Measurements from ENCODE around the gene SPNS1. TPM values are rescaled to one million over a fixed set of nuclear protein-coding genes. Genes with fewer than 3 reads are reported as not detected.
"Not testable (repeated sequence)": the region's sequence is repeated elsewhere in the genome, so short reads cannot be mapped to it uniquely, and the experiment has no call there.

The SPNS1 gene
- total RNA-seq, 2 donors from 2014 or later: 30.1 to 41.3 TPM

DNA sequence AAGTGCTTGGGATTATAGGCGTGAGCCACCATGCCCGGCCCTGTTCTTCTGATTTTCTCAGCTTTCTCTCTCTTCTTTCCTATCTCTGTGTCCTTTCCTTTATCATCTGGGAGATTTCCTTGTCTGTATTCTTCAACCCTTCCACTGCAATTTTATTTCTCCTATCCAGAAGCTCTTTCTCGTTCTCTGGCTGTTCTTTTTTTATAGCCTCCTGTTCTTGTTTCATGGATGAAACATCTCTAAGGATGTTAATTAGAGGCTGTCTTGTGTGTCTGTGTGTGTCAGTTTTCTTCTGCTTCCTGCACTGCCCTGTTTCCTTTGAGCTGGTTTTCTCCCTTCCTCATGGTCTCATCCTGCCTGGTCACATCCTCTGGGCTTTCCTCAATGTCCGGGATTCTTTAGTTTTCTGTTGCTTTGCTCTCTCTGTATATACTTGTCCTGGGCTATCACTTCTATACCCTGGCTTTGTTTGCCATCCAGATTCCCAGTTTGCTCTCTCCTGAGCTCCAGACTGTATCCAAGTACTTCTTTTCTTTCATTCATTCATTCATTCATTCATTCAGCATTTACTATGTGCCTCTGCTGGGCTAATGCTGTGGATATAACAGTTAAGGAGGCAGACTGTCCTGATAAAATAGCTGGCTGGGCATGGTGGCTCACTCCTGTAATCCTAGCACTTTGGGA is 12.7 kb downstream of the SPNS1 start:
- H3K9me3 Mint-ChIP-seq: no peaks in the 10 kb centered on the region
- H3K4me1 Mint-ChIP-seq (ENCODE audit: low read depth in 2 of 2): peaks cover 46 to 47% of the 10 kb centered on the region in 2 donors

DNA sequence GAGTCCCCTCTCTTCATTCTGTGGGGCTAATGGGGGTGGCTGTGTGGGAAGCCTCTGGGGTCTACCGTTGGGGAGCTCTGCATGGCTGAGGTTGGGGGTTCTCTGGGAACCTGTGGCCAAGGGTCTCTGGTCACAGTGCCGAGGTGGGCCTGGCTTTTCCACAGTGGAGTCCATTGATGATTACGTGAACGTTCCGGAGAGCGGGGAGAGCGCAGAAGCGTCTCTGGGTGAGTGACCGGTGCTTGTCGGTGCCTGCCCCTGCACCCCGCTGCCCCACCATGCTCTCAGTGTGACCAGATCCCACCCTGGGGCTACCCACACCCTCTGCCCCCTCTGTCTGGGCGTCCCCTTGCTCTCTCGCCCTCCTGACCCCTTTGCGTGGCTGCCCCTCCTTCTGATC is 14.8 kb downstream of the SPNS1 start:
- ATAC-seq (no peak), DNase-seq (ENCODE audit: low spot score) (no peak)
- Mint-ChIP-seq H3K4me3 (no peak overlapping the region), H3K27me3 (no peaks in the 10 kb centered on the region), H3K9me3 (no peaks in the 10 kb centered on the region), H3K4me1 (ENCODE audit: low read depth in 2 of 2) (peaks cover 32 to 34% of the 10 kb centered on the region in 2 donors), H3K27ac (peak overlapping the region; percentile 53 to 72), H3K36me3 (peaks cover 9% of the 10 kb centered on the region)

More for the DNA sequence above, 12.7 kb downstream of the SPNS1 start:
- no peak for DNase-seq (ENCODE audit: low spot score)
- H3K4me3 Mint-ChIP-seq: peak overlapping the region; percentile 74
- peak overlapping the region; percentile 53 to 67 for H3K27ac Mint-ChIP-seq
- H3K36me3 Mint-ChIP-seq: peaks cover 21% of the 10 kb centered on the region
- no peaks in the 10 kb centered on the region for H3K27me3 Mint-ChIP-seq
- no peak for ATAC-seq

DNA sequence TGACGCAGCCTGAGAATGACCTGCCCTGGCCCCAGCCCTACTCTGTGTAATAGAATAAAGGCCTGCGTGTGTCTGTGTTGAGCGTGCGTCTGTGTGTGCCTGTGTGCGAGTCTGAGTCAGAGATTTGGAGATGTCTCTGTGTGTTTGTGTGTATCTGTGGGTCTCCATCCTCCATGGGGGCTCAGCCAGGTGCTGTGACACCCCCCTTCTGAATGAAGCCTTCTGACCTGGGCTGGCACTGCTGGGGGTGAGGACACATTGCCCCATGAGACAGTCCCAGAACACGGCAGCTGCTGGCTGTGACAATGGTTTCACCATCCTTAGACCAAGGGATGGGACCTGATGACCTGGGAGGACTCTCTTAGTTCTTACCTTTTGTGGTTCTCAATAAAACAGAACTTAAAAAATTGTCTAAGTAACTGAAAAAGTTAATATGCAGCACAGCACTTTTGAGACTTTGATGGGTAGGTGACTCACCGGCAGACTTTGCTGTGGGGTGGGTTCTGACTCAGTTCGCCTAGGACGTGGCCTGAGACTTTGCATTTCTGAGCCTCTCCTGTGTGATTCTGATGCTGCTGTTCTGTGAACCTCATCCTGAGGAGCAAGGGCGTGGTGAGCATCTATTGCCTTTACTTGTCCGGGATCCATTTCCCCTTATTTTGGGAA is 15.9 kb downstream of the SPNS1 start:
- peak overlapping the region; percentile 14 for H3K4me3 Mint-ChIP-seq
- peak overlapping the region; percentile 53 to 72 for H3K27ac Mint-ChIP-seq
- H3K36me3 Mint-ChIP-seq: peaks cover 9% of the 10 kb centered on the region
- no peaks in the 10 kb centered on the region for H3K9me3 Mint-ChIP-seq
- no peaks in the 10 kb centered on the region for H3K27me3 Mint-ChIP-seq
- DNase-seq (ENCODE audit: low spot score): no peak
- ATAC-seq: peak; percentile 8 to 83
- H3K4me1 Mint-ChIP-seq (ENCODE audit: low read depth in 2 of 2): peaks cover 26 to 28% of the 10 kb centered on the region in 2 donors

DNA sequence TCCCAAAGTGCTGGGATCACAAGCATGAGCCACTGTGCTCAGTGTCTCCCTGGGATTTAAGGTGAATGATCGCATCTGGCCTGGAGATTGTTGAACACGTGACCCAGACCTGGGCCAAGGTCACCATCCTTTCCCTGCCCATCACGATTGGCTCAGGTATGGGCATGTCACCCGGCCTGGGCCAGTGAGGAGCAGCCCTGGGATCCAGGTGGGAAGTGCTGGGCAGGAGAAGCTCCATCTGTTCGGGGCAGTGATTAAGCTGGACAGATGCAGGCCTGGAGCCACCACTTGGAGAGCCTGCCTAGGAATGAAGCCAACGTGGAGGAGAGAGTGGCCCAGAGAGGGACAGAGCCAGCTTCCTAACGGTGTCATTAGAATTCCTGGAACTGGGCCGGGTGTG is 17.1 kb downstream of the SPNS1 start:
- Mint-ChIP-seq H3K4me3 (no peak overlapping the region), H3K9me3 (no peaks in the 10 kb centered on the region), H3K36me3 (peaks cover 9% of the 10 kb centered on the region), H3K27ac (peak overlapping the region in 1 of 2 donors; percentile 53), H3K27me3 (no peaks in the 10 kb centered on the region), H3K4me1 (ENCODE audit: low read depth in 2 of 2) (peaks cover 22 to 25% of the 10 kb centered on the region in 2 donors)
- peak; percentile 20 for DNase-seq (ENCODE audit: low spot score)
- no peak for ATAC-seq

DNA sequence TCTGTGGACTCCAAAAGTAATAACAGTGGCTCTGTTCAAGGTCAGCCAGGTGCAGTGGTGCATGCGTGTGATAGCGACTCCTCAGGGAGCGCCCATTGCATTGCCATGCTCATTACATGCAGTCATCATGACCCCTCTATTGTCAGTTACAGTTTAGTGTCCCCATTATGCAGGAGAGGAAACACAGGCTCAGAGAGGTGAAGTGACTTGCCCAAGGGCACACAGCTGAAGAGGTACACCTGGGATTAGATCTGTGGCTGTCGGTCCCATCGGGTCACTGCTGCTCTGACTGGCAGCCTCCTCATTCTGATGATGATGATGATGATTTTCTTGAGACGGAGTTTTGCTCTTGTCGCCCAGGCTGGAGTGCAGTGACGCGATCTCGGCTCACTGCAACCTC is 17.9 kb downstream of the SPNS1 start:
- H3K4me3 Mint-ChIP-seq: no peak overlapping the region
- ATAC-seq: no peak

DNA sequence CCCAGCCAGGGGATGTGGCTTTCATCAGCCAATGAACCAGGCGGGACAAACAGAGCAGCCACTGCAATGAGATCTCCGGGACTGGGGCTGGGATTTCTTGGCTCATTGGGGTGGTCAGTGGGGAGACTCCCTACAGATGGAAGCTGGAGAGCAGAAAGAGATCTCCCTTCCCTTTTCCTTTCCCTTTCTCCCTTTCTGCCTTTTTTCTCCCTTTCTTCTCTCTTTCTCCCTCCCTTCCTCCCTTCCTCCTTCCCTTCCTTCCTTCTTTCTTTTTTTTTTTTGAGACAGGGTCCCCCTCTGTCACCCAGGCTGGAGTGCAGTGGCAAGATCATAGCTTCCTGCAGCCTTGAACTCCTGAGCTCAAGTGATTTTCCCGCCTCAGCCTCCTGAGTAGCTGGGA is 24.3 kb downstream of the SPNS1 start:
- peak overlapping the region in 1 of 2 donors; percentile 69 for H3K27ac Mint-ChIP-seq

More for the DNA sequence above, 17.9 kb downstream of the SPNS1 start:
- no peaks in the 10 kb centered on the region for H3K27me3 Mint-ChIP-seq
- H3K9me3 Mint-ChIP-seq: no peaks in the 10 kb centered on the region
- no peak overlapping the region for H3K27ac Mint-ChIP-seq
- peaks cover 19% of the 10 kb centered on the region in 2 donors for H3K4me1 Mint-ChIP-seq (ENCODE audit: low read depth in 2 of 2)
- DNase-seq (ENCODE audit: low spot score): peak; percentile 46
- peaks cover 3% of the 10 kb centered on the region for H3K36me3 Mint-ChIP-seq

DNA sequence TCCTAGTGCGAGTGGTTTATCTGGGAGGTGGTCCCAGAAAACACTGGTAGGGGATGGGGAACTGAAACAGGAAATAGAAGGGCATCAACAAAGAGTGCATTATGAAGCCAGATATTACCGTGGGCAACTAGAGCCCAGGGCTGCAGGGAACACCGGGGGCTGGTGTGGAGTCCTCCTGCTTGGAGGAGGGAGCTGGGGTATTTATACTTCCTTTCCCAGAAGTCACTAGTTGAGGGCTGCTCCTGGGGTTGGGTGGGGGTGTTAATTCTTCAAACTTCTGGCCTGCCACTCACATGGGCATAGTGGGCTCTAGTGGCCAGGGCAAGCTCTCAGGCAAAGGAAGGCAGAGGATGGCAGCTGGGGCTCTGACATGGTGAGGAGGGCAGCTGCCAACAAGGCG is 25.0 kb downstream of the SPNS1 start:
- H3K4me1 Mint-ChIP-seq (ENCODE audit: low read depth in 2 of 2): peaks cover 2 to 5% of the 10 kb centered on the region in 2 donors
- H3K27ac Mint-ChIP-seq: peak overlapping the region in 1 of 2 donors; percentile 69
- H3K9me3 Mint-ChIP-seq: no peaks in the 10 kb centered on the region
- no peak overlapping the region for H3K4me3 Mint-ChIP-seq
- H3K36me3 Mint-ChIP-seq: no peaks in the 10 kb centered on the region
- no peak for DNase-seq (ENCODE audit: low spot score)
- no peaks in the 10 kb centered on the region for H3K27me3 Mint-ChIP-seq
- ATAC-seq: no peak

More for the DNA sequence above, 24.3 kb downstream of the SPNS1 start:
- DNase-seq (ENCODE audit: low spot score) (no peak), ATAC-seq (no peak)
- no peaks in the 10 kb centered on the region for H3K36me3 Mint-ChIP-seq
- H3K4me1 Mint-ChIP-seq (ENCODE audit: low read depth in 2 of 2): peaks cover 0 to 5% of the 10 kb centered on the region in 2 donors
- no peaks in the 10 kb centered on the region for H3K9me3 Mint-ChIP-seq
- no peaks in the 10 kb centered on the region for H3K27me3 Mint-ChIP-seq
- H3K4me3 Mint-ChIP-seq: no peak overlapping the region

DNA sequence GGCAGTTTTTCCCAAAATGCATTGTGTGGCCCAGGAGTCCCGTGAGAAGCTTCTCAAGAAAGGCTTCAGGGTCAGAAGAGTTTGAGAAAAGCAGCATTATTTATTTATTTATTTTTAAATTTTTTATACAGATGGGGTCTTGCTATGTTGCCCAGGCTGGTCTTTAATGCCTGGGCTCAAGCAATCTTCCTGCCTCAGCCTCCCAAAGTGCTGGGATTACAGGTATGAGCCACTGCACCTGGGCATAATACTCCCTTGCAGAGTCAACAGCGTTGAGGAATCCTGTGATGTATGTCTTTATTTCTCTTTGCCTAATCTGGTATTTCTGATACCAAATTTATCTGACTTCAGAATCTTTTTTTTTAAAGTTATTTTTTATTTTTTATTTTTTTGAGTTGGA is 25.4 kb downstream of the SPNS1 start:
- Mint-ChIP-seq H3K27me3 (no peaks in the 10 kb centered on the region), H3K4me3 (no peak overlapping the region), H3K27ac (no peak overlapping the region), H3K4me1 (ENCODE audit: low read depth in 2 of 2) (peaks cover 5 to 6% of the 10 kb centered on the region in 2 donors), H3K36me3 (no peaks in the 10 kb centered on the region), H3K9me3 (no peaks in the 10 kb centered on the region)
- ATAC-seq (no peak), DNase-seq (ENCODE audit: low spot score) (no peak)

DNA sequence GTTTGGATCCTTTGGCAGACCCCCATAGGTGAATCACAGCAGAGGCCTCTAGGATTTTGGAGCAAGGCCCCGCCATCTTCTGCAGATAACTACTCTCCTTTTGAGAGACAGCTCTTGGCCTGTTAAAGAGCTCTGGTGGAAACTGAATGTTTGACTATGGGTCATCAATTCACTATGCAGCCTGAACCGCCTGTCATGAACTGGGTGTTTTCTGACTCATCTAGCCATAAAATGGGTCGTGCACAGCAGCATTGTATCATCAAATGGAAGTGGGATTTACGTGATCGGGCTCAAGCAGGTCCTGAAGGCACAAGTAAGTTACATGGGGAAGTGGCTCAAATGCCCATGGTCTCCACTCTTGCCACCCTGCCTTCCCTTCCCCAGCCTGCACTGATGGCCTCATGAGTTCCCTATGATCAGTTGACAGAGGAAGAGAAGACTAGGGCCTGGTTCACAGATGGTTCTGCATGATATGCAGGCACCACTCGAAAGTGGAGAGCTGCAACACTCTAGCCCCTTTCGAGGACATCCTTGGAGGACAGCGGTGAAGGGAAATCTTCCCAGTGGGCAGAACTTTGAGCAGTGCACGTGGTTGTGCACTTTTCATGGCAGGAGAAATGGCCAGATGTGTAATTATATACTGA is 30.0 kb downstream of the SPNS1 start:
- not testable (repeated sequence) for H3K9me3 Mint-ChIP-seq, H3K4me3 Mint-ChIP-seq, H3K36me3 Mint-ChIP-seq, H3K27me3 Mint-ChIP-seq, ATAC-seq, H3K27ac Mint-ChIP-seq
- peaks cover 11 to 21% of the 10 kb centered on the region in 2 donors for H3K4me1 Mint-ChIP-seq (ENCODE audit: low read depth in 2 of 2)
- DNase-seq (ENCODE audit: low spot score): peak; percentile 47

DNA sequence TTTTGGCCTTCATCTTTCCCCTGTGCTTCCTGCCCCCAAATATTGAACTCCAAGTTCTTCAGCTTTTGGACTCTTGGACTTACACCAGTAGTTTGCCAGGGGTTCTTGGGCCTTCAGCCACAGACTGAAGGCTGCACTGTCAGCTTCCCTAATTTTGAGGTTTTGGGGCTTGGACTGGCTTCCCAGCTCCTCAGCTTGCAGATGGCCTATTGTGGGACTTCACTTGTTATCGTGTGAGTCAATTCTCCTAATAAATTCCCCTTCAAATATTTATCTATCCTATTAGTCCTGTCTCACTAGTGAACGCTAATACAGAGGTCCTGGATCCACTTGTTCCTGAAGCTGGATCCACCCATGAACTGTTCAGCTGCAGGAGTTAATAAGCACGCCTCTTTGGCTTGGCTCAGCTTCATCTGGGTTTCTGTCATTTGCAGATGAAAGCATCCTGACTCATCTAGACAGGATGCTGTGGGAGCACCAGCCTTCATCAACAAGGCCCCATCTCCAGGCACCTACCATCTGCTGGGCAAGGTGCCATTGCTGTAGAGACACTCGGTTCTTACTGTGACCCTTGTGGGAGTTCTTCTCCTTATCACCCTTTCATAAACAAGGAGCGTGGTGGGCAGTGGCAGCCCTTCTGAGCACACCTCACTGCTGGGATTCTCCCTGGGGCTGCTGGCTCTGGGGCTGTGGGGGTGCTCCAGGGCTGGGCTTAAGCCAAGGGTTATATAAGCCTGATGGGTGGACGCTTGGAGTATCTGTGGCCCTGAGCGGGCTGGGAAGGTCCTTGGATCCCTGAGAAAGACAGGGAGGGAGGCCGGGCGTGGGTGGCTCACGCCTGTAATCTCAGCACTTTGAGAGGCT is 33.4 kb downstream of the SPNS1 start:
- H3K27me3 Mint-ChIP-seq: peaks cover 0 to 4% of the 10 kb centered on the region in 2 donors
- H3K36me3 Mint-ChIP-seq: no peaks in the 10 kb centered on the region
- peak overlapping the region; percentile 37 for H3K4me3 Mint-ChIP-seq
- DNase-seq (ENCODE audit: low spot score): no peak
- peak overlapping the region; percentile 62 to 76 for H3K27ac Mint-ChIP-seq
- peak; percentile 46 to 93 for ATAC-seq
- H3K4me1 Mint-ChIP-seq (ENCODE audit: low read depth in 2 of 2): peaks cover 19 to 30% of the 10 kb centered on the region in 2 donors
- no peaks in the 10 kb centered on the region for H3K9me3 Mint-ChIP-seq

DNA sequence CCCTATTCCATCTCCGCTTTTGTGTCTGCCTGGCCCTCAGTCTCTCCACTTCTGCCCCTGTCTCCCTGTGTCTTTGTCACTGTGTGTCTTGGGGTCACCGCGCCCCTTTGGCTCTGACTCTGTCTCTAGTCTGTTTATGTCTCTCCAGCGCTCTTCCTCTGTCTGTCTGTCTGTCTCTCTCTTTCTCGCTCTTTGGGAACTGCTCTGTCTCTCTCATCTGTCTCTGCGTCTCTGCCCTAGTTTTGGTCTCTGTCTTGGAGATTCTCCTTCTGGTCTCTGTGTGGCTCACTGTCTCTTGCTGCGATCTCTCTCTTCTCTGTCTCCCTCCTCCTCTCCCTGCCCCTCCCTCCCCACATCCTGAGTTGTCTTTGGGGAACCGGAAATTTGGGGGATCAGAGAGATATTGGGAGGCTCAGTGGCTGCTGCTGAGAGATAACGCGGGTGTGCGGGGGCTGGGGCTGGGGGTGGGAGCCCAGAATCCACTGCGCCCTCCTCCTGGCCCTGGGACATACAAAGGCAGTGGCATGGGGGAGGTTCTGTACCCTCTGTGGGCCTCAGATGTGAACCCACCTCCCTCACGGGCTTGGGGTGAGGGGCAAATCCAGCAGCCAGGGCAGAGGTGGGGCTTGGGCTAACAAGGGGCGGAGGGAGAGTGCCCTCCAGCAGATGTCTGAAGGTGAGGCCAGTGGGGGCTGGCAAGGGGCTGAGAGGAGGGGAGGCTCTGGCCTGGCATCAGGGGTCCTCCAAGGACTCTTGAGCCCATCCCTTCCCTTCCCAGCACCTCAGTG is 34.7 kb downstream of the SPNS1 start:
- no peaks in the 10 kb centered on the region for H3K36me3 Mint-ChIP-seq
- no peak for DNase-seq (ENCODE audit: low spot score)
- H3K9me3 Mint-ChIP-seq: no peaks in the 10 kb centered on the region
- H3K4me3 Mint-ChIP-seq: peak overlapping the region; percentile 60
- ATAC-seq: peak in 1 of 2 donors; percentile 39
- peaks cover 0 to 4% of the 10 kb centered on the region in 2 donors for H3K27me3 Mint-ChIP-seq
- H3K4me1 Mint-ChIP-seq (ENCODE audit: low read depth in 2 of 2): peaks cover 28 to 35% of the 10 kb centered on the region in 2 donors
- peak overlapping the region; percentile 44 to 62 for H3K27ac Mint-ChIP-seq

DNA sequence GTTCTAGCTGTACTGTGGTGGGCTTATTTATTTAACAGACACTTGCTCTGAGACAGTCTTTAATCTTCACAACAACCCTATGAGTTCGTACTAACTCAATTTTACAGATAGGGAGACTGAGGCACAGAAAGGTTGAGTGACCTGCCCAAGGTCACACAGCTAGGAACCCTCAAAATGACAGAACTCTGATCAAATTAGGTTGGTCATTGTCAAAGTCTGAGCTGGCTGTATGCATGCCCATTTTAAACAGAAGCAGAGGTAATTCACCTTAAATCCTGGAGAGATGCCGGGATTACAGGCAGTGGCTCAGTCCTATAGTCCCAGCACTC is 35.2 kb downstream of the SPNS1 start:
- Mint-ChIP-seq H3K36me3 (no peaks in the 10 kb centered on the region), H3K27ac (peak overlapping the region in 1 of 2 donors; percentile 62), H3K4me1 (ENCODE audit: low read depth in 2 of 2) (peaks cover 33 to 36% of the 10 kb centered on the region in 2 donors), H3K27me3 (peaks cover 0 to 4% of the 10 kb centered on the region in 2 donors), H3K4me3 (no peak overlapping the region), H3K9me3 (no peaks in the 10 kb centered on the region)
- ATAC-seq (no peak), DNase-seq (ENCODE audit: low spot score) (no peak)

DNA sequence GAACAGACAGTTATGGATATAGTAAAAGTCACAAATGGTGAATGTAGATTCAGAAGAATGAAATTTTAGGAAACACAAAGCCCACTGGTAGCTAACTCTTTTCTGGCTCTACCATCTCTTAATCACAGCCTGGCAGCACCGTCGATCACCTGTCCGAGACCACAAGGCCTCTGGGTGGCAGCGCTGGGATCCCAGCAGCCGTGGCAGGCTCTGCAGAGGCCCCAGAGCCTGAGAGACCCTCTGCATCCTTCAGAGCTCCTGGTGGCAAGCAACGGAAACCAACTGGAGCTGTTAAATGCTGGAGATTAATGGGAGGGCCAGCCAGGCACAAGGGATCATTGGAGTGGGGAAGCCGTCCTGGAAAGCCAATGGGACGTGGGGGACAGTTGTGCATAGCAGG is 36.5 kb downstream of the SPNS1 start:
- no peak overlapping the region for H3K4me3 Mint-ChIP-seq
- H3K36me3 Mint-ChIP-seq: no peaks in the 10 kb centered on the region
- peaks cover 33 to 34% of the 10 kb centered on the region in 2 donors for H3K4me1 Mint-ChIP-seq (ENCODE audit: low read depth in 2 of 2)
- no peak for ATAC-seq
- no peaks in the 10 kb centered on the region for H3K9me3 Mint-ChIP-seq
- H3K27me3 Mint-ChIP-seq: peaks cover 0 to 4% of the 10 kb centered on the region in 2 donors
- no peak overlapping the region for H3K27ac Mint-ChIP-seq
- no peak for DNase-seq (ENCODE audit: low spot score)
